ENCODE measurements around the gene PRKCQ.

DNA sequence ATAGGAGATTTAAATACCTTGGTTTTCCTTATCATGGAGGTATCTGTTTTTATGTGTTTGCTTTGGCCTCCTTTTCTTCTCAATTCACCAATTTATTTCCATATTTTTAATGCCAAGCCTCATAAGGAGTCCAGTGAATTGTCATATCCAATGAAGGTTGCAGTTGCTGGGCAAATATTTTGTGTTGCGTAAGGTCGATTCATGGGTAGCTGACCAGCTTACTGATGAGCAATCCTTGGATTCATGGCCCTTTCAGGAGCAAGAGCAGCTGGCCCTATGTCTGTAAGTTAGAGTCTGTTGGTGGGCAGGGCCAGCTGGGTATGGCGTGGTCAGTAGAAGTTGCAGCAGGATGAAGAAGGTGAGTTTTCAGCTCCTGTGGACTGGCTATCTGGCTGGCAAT, 194.4 kb downstream of the PRKCQ start:
- TF ChIP-seq, protein P1, sequence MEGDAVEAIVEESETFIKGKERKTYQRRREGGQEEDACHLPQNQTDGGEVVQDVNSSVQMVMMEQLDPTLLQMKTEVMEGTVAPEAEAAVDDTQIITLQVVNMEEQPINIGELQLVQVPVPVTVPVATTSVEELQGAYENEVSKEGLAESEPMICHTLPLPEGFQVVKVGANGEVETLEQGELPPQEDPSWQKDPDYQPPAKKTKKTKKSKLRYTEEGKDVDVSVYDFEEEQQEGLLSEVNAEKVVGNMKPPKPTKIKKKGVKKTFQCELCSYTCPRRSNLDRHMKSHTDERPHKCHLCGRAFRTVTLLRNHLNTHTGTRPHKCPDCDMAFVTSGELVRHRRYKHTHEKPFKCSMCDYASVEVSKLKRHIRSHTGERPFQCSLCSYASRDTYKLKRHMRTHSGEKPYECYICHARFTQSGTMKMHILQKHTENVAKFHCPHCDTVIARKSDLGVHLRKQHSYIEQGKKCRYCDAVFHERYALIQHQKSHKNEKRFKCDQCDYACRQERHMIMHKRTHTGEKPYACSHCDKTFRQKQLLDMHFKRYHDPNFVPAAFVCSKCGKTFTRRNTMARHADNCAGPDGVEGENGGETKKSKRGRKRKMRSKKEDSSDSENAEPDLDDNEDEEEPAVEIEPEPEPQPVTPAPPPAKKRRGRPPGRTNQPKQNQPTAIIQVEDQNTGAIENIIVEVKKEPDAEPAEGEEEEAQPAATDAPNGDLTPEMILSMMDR (IDR thresholded peaks at IDR 0.05; ENCODE audit: low read depth, low read length) = no peak
- TF ChIP-seq, protein P2, sequence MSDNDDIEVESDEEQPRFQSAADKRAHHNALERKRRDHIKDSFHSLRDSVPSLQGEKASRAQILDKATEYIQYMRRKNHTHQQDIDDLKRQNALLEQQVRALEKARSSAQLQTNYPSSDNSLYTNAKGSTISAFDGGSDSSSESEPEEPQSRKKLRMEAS (IDR thresholded peaks at IDR 0.05; ENCODE audit: low read depth, low read length) = no peak
